Neural progenitor cell (in vitro differentiated cells): ENCODE data around the gene LAPTM4A.

ENCODE experiments used
- CTCF ChIP-seq: fragments of 200-600 bp; sonication (generic); IDR thresholded peaks from 2 replicates; pipeline ENCODE4 v1.5.1; 2017; ENCODE audit warnings: antibody characterized with exemption, mild to moderate bottlenecking
- EZH2 ChIP-seq: fragments of 200-600 bp; sonication (generic); IDR thresholded peaks from 2 replicates; pipeline ENCODE4 v1.6.1; 2017; ENCODE audit warnings: antibody characterized with exemption, mild to moderate bottlenecking, moderate library complexity
- EZH2phosphoT487 ChIP-seq: fragments of 200-600 bp; sonication (generic); IDR thresholded peaks from 2 replicates; pipeline ENCODE4 v1.6.1; 2017; ENCODE audit warnings: antibody characterized with exemption

DNA sequence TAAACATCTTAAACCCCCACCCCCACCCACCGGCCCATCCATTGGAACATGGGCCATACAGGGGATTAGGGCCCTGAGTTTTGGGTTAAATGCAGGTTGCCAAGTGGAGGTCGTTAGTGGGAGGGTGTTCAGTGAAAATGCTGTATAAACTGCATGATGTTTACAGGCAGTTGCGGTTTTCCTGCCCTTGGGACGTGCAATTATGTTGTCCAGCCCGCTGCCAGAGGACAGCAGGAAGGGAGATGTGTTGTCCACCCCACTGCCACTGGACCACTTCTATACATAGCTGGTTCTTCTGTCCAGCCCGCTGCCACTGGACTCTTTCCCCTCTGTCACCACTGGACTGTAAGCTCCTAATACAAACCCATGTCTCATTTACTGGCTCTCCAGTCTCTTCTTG, 2.7 kb upstream of the LAPTM4A start:
- TF ChIP-seq EZH2 (no peak), CTCF (no peak), EZH2phosphoT487 (no peak)
